GM23338 (cell line): ENCODE measurements around the gene CTDP1.
"Not testable (repeated sequence)": the region's sequence is repeated elsewhere in the genome, so short reads cannot be mapped to it uniquely, and the experiment has no call there.

Experiments used
- EZH2 ChIP-seq: fragments of 200-600 bp; sonication (generic); IDR thresholded peaks from one replicate; pipeline ENCODE4 v1.8.0; 2017; ENCODE audit warnings: antibody characterized with exemption, mild to moderate bottlenecking, low read depth; ENCODE audit not compliant: unreplicated experiment
- POLR2AphosphoS5 ChIP-seq: IDR thresholded peaks from 2 replicates; pipeline ENCODE4 v1.6.1; 2016; ENCODE audit warnings: antibody characterized with exemption, low read depth
- TF ChIP-seq, protein P1 (sequence below), 2 experiments: fragments of 200-600 bp in 1 of 2; sonication (generic) in 1 of 2; conservative IDR thresholded peaks; 2 replicates each; pipeline versions ENCODE4 v1.5.1 to v1.6.1; 2016 to 2017; ENCODE audit warnings: antibody characterized with exemption in 2 of 2, low read depth in 2 of 2, mild to moderate bottlenecking in 2 of 2, moderate library complexity in 1 of 2

DNA sequence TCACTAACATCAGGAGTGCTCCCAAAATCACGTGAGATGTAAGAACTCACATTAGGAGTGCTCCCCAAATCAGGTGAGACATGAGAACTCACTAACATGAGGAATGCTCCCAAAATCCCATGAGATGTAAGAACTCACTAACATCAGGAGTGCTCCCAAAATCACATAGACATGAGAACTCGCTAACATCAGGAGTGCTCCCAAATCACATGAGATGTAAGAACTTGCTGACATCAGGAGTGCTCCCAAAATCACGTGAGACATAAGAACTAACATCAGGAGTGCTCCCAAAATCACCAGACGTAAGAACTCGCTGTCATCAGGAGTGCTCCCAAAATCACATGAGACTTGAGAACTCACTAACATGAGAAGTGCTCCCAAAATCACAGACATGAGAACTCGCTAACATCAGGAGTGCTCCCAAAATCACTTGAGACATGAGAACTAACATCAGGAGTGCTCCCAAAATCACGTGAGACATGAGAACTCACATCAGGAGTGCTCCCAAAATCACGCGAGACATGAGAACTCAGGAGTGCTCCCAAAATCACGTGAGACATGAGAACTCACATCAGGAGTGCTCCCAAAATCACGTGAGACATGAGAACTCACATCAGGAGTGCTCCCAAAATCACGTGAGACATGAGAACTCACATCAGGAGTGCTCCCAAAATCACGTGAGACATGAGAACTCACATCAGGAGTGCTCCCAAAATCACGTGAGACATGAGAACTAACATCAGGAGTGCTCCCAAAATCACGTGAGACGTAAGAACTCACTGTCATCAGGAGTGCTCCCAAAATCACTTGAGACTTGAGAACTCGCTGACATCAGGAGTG, 52.5 kb downstream of the CTDP1 start:
- TF ChIP-seq, protein P1, sequence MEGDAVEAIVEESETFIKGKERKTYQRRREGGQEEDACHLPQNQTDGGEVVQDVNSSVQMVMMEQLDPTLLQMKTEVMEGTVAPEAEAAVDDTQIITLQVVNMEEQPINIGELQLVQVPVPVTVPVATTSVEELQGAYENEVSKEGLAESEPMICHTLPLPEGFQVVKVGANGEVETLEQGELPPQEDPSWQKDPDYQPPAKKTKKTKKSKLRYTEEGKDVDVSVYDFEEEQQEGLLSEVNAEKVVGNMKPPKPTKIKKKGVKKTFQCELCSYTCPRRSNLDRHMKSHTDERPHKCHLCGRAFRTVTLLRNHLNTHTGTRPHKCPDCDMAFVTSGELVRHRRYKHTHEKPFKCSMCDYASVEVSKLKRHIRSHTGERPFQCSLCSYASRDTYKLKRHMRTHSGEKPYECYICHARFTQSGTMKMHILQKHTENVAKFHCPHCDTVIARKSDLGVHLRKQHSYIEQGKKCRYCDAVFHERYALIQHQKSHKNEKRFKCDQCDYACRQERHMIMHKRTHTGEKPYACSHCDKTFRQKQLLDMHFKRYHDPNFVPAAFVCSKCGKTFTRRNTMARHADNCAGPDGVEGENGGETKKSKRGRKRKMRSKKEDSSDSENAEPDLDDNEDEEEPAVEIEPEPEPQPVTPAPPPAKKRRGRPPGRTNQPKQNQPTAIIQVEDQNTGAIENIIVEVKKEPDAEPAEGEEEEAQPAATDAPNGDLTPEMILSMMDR (conservative IDR thresholded peaks at IDR 0.05; ENCODE audit: low read depth in 2 of 2) = not testable (repeated sequence)
- not testable (repeated sequence) for TF ChIP-seq EZH2, POLR2AphosphoS5
